ENCODE measurements around the gene GPR108. TPM values are rescaled to one million over a fixed set of nuclear protein-coding genes. Genes with fewer than 3 reads are reported as not detected.

GPR108 gene
- total and polyA plus RNA-seq, 11 donors = 19.2 to 47.9 (median 31.1) TPM

- H3K4me3 ChIP-seq = no peak overlapping the region
- intact Hi-C loops (cut with DNase I) = no loop called here
- TF ChIP-seq CTCF (IDR thresholded peaks at IDR 0.05) (no peak), POLR2A (IDR thresholded peaks at IDR 0.05) (no peak)
- no peak for ATAC-seq
- no peak overlapping the region for H3K27ac ChIP-seq
- no peak for DNase-seq
- no peaks in the 10 kb centered on the region for H3K4me1 ChIP-seq
- WGBS, 4 donors = 71 to 86% (median 76%) methylated on average over 18 of the region's 18 CpGs
- H3K36me3 ChIP-seq = peaks cover 0 to 4% (median 0%) of the 10 kb centered on the region in 9 donors
- no peaks in the 10 kb centered on the region for H3K9me3 ChIP-seq
- peaks cover 0 to 3% (median 0%) of the 10 kb centered on the region in 9 donors for H3K27me3 ChIP-seq
Observed at GRCh38 chr19:6696239-6696820, 41.0 kb downstream of the GPR108 start.

GRCh38 chr19:6694147-6694815 is 43.1 kb downstream of the GPR108 start:
- Histone ChIP-seq H3K27me3 (peaks cover 0 to 10% (median 0%) of the 10 kb centered on the region in 9 donors), H3K36me3 (peaks cover 0 to 4% (median 0%) of the 10 kb centered on the region in 9 donors), H3K4me3 (no peak overlapping the region), H3K27ac (no peak overlapping the region), H3K4me1 (no peaks in the 10 kb centered on the region), H3K9me3 (no peaks in the 10 kb centered on the region)
- no peak for ATAC-seq
- DNase-seq = no peak
- 92 to 93% (median 92%) methylated on average over 24 to 25 of the region's 25 CpGs for WGBS, 4 donors
- intact Hi-C loops (cut with DNase I) = no loop called here
- TF ChIP-seq CTCF (IDR thresholded peaks at IDR 0.05) = no peak
- TF ChIP-seq POLR2A (IDR thresholded peaks at IDR 0.05) = no peak

GRCh38 chr19:6693681-6694080 is 43.7 kb downstream of the GPR108 start:
- Histone ChIP-seq H3K36me3 (peaks cover 0 to 4% (median 0%) of the 10 kb centered on the region in 9 donors), H3K27ac (no peak overlapping the region), H3K4me1 (no peaks in the 10 kb centered on the region), H3K27me3 (peaks cover 0 to 10% (median 0%) of the 10 kb centered on the region in 9 donors), H3K9me3 (no peaks in the 10 kb centered on the region), H3K4me3 (no peak overlapping the region)
- ATAC-seq = no peak
- no peak for DNase-seq
- WGBS, 4 donors = 67 to 78% (median 73%) methylated on average over 7 of the region's 7 CpGs
- intact Hi-C loops (cut with DNase I) = no loop called here
- TF ChIP-seq CTCF (IDR thresholded peaks at IDR 0.05) (no peak), POLR2A (IDR thresholded peaks at IDR 0.05) (no peak)

GRCh38 chr19:6693056-6693471 is 44.3 kb downstream of the GPR108 start:
- H3K27ac ChIP-seq = no peak overlapping the region
- H3K27me3 ChIP-seq = peaks cover 0 to 10% (median 0%) of the 10 kb centered on the region in 9 donors
- 84 to 87% (median 85%) methylated on average over 8 to 13 of the region's 13 CpGs for WGBS, 4 donors
- TF ChIP-seq CTCF (IDR thresholded peaks at IDR 0.05) (no peak), POLR2A (IDR thresholded peaks at IDR 0.05) (no peak)
- H3K9me3 ChIP-seq = no peaks in the 10 kb centered on the region
- ATAC-seq (no peak), DNase-seq (no peak)
- peaks cover 0 to 4% (median 0%) of the 10 kb centered on the region in 9 donors for H3K36me3 ChIP-seq
- no peak overlapping the region for H3K4me3 ChIP-seq
- H3K4me1 ChIP-seq = no peaks in the 10 kb centered on the region
- intact Hi-C loops (cut with DNase I) = no loop called here

Data from heart left ventricle (tissue), 16 donors.